OCI-M2 (cell line): ENCODE results near the gene IL5.

Experiments used
- DNase-seq: peaks from one replicate; lab custom pipeline; 2025; ENCODE audit not compliant: unreplicated experiment; lab: John Stamatoyannopoulos, UW

Gene IL5

GRCh38 chr5:132499440-132500243, 43.7 kb downstream of the IL5 start:
- no peak for DNase-seq

GRCh38 chr5:132498686-132499271, 44.5 kb downstream of the IL5 start:
- DNase-seq = no peak

GRCh38 chr5:132498152-132498551, 45.2 kb downstream of the IL5 start:
- no peak for DNase-seq

- no peak for DNase-seq
These were observed 45.8 kb downstream of the IL5 start for GRCh38 chr5:132497488-132497997.

- DNase-seq = no peak
These were observed 46.5 kb downstream of the IL5 start for GRCh38 chr5:132496631-132497487.

- no peak for DNase-seq
These were observed 47.1 kb downstream of the IL5 start for GRCh38 chr5:132496191-132496630.

GRCh38 chr5:132495667-132496190, 47.6 kb downstream of the IL5 start:
- peak; percentile 22 for DNase-seq

GRCh38 chr5:132493821-132494220, 49.5 kb downstream of the IL5 start:
- no peak for DNase-seq

GRCh38 chr5:132493241-132493640, 50.1 kb downstream of the IL5 start:
- no peak for DNase-seq

- no peak for DNase-seq
These were observed 50.8 kb downstream of the IL5 start for GRCh38 chr5:132492386-132493125.
